WERI-Rb-1 (cell line): ENCODE measurements around the gene TRPV4.

Experiments used
- DNase-seq: peaks from one replicate; pipeline ENCODE4 v3.0.0-alpha.2; 2020
- H3K27ac ChIP-seq: fragments of 250-450 bp; sonication (Bioruptor Pico); 2 replicates; pipeline ENCODE4 v1.5.1; 2020; ENCODE audit warnings: mild to moderate bottlenecking, moderate library complexity
- H3K27me3 ChIP-seq: fragments of 250-450 bp; sonication (Bioruptor Pico); 2 replicates; pipeline ENCODE4 v1.5.1; 2021; ENCODE audit warnings: mild to moderate bottlenecking, low read depth, moderate library complexity; ENCODE audit not compliant: insufficient read depth, severe bottlenecking
- H3K36me3 ChIP-seq: fragments of 250-450 bp; sonication (Bioruptor Pico); 2 replicates; pipeline ENCODE4 v1.5.1; 2020; ENCODE audit warnings: mild to moderate bottlenecking, moderate library complexity
- H3K4me3 ChIP-seq: 2 replicates; pipeline ENCODE4 v1.5.1; 2011; ENCODE audit warnings: low read depth, mild to moderate bottlenecking, control low read depth, low read length
- H3K9me3 ChIP-seq: fragments of 250-450 bp; sonication (Bioruptor Pico); 2 replicates; pipeline ENCODE4 v1.5.1; 2021; ENCODE audit warnings: mild to moderate bottlenecking, moderate library complexity; ENCODE audit not compliant: severe bottlenecking
- TF ChIP-seq, protein P1 (sequence below): IDR thresholded peaks from 2 replicates; pipeline ENCODE4 v1.5.1; 2011; ENCODE audit warnings: low read depth, mild to moderate bottlenecking, control low read depth, inconsistent platforms, low read length

Gene TRPV4

DNA sequence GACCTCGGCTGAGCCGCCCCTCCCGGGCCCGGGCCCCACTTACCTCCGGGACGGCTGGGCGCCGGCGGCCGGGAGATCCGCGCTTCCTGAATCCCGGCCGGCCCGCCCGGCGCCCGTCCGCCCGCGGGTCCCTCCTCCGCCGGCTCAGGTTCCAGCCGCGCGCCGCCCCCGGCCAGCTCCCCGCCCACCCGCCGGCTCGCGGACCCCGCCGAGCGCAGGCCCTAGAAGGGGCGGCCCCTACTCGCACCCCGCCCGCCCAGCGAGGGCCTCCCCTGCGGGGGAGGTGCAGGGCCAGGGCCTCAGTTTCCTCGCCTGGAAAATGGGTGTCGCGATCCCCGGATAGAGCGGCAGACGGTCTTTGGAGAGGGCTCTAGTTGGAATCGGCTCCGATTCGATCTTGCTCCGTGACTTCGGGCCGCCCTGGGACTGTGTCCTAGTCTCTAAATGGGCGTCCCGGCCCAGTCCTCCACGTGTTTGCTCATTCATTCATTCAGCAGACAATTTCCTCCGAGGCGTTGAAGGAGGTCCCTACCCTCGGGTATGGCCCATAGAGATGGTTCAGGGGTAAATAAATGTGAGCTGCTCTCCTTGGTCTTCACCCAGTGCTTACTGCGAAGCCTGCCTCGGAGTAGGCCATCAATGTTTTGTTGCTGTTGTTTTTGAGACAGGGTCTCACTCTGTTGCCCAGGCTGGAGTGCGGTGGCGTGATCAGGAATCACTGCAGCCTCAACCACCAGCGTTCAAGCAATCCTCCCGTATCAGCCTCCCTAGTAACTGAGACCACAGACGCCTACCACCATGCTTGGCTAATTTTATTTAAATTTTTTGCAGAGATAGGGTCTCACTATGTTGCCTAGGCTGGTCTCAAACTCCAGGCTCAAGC, at the start of gene TRPV4:
Gene TRPV4 (minus strand): TSS at position 92 of the 883 bp plus-strand sequence. CDS start 18,602 bp downstream, outside the sequence.
- H3K27me3 ChIP-seq: no peaks in the 10 kb centered on the region
- no peak within 1 kb of the TSS for H3K27ac ChIP-seq
- no peak for DNase-seq
- TF ChIP-seq, protein P1, sequence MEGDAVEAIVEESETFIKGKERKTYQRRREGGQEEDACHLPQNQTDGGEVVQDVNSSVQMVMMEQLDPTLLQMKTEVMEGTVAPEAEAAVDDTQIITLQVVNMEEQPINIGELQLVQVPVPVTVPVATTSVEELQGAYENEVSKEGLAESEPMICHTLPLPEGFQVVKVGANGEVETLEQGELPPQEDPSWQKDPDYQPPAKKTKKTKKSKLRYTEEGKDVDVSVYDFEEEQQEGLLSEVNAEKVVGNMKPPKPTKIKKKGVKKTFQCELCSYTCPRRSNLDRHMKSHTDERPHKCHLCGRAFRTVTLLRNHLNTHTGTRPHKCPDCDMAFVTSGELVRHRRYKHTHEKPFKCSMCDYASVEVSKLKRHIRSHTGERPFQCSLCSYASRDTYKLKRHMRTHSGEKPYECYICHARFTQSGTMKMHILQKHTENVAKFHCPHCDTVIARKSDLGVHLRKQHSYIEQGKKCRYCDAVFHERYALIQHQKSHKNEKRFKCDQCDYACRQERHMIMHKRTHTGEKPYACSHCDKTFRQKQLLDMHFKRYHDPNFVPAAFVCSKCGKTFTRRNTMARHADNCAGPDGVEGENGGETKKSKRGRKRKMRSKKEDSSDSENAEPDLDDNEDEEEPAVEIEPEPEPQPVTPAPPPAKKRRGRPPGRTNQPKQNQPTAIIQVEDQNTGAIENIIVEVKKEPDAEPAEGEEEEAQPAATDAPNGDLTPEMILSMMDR: no peak
- H3K36me3 ChIP-seq: no peaks in the 10 kb centered on the region
- H3K9me3 ChIP-seq: no peaks in the 10 kb centered on the region
- no peak within 1 kb of the TSS for H3K4me3 ChIP-seq

DNA sequence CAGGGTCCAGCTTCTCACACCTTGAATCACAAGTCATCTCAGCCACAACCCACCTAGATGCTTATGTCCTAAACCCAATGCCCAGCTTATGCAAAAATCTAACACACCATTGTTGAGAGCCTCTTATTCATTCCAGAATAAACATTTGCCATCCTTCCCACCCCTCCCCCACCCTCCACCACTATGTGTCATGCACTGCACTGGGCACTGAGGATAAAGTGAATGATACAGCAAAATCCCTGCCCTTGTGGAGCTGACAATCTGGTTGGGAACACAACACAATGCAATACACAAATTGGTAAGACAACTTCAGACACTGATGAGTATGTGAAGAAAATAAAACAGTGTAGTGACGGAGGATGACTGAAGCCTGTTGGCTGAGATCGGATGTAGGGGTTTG, 48.6 kb upstream of the TRPV4 start:
- TF ChIP-seq, protein P1: no peak
- no peak for DNase-seq
- H3K27ac ChIP-seq: no peak overlapping the region
- no peaks in the 10 kb centered on the region for H3K27me3 ChIP-seq
- H3K9me3 ChIP-seq: no peaks in the 10 kb centered on the region
- H3K4me3 ChIP-seq: no peak overlapping the region
- H3K36me3 ChIP-seq: no peaks in the 10 kb centered on the region

DNA sequence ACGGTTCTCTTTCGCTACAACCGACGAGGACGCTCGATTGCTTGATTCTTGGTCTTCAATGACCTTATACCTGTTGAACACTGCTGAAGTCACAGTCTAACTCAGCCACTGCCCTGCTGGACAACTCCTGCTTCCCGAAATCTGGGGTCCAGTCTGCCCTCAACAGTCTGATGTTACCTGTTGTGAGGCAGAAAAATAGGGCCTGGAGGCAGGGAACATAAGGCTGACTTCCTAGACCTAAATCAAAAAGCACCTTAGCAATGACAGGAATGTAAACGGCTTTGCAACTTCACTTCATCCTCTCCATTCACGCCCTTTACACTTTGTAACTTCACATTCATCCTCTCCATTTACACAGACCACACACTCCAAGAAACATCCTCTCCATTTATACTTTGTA, 47.7 kb upstream of the TRPV4 start:
- TF ChIP-seq, protein P1: no peak
- peak overlapping the region; percentile 56 for H3K4me3 ChIP-seq
- no peaks in the 10 kb centered on the region for H3K27me3 ChIP-seq
- H3K36me3 ChIP-seq: no peaks in the 10 kb centered on the region
- H3K9me3 ChIP-seq: no peaks in the 10 kb centered on the region
- no peak for DNase-seq
- H3K27ac ChIP-seq: no peak overlapping the region; the same call in 1 of the 2 replicates

DNA sequence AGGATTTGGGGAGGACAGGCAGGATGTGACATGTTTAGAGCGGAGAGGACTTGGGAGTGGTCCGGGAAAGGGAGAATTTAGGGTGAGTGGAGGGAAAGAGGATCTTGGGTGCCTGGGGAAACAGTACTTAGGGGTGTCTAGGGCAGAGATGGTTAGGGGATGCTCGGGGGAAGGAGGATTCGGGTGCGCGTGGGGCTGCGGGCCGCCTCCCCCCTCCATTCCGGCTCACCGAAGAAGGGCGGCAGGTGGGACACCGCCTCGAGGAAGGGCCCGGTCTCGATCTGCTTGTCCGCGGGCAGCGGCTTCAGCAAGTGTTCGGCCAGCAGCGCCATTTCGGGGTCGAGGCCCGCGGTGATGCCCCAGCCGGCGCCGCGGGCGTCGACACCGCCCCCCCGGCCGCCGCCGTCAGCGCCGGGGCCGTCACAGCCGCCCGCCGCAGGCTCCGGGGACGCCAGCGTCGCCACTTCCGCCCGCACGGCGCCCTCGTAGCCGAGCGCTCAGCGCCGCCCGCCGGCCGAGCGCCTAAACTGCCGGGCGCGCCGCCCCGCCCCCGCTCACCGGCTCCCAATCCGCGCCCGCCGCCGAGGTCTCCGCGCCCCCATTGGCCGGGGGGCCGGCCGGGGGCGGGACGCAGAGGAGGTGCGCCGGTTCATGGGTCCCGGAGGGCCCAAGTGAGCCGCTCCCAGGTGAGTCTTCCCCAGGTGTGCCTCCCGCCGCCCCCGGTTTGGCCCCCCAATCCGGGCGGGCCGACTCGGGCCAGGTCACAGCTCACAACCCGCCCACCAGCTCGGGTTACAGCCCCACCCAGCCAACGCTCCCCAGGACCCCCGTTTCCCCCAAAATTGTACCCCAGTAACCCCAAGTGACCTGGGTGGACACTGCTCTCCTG, 47.1 kb upstream of the TRPV4 start, which contains the start of gene GLTP:
Gene GLTP (minus strand): TSS at position 499 of the 889 bp plus-strand sequence. CDS start 167 bp downstream, at position 332.
- Histone ChIP-seq H3K27me3 (no peaks in the 10 kb centered on the region), H3K27ac (peak within 1 kb of the TSS; percentile 46; the same call in 1 of the 2 replicates)
- peak; percentile 81 for DNase-seq

DNA sequence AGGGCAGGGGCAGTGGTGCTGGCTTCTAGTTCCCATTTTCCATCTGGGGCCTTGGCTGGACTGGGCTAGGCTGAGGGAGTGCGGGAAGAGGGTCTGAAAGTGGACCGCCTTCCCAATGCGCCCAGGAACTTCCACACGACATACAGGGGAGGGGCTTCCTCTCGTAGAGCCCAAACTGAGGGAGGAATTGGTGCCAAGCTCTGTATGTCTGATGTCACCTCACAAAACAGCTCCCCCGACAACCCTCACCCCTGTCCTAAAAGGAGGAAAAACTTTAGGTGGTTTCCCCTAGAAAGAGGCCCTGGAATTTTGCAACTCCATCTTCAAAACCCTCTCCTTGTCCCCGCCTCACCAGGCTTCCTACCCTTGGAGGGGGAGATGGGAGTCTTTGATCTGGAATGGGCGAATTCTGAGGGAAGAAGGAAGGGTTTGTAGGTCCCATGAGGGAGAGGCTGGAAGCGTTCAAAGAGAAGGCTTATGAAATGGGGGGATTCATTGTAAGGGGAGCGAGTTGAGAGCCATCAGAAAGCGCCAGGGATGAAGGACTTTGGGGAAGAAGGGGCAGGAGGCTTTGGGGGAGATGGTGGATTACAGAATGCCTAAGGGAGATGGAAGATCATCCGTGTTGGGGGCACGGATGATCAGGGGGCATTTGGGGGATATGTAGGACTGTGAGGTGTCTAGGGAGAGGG, 46.3 kb upstream of the TRPV4 start:
- H3K9me3 ChIP-seq: no peaks in the 10 kb centered on the region
- H3K4me3 ChIP-seq: peak overlapping the region; percentile 79
- no peaks in the 10 kb centered on the region for H3K36me3 ChIP-seq
- H3K27ac ChIP-seq: no peak overlapping the region
- no peaks in the 10 kb centered on the region for H3K27me3 ChIP-seq
- no peak for DNase-seq
- TF ChIP-seq, protein P1: no peak

More for the DNA sequence above, 47.1 kb upstream of the TRPV4 start, which contains the start of gene GLTP:
- Histone ChIP-seq H3K36me3 (no peaks in the 10 kb centered on the region), H3K4me3 (peak within 1 kb of the TSS; percentile 79), H3K9me3 (no peaks in the 10 kb centered on the region)
- TF ChIP-seq, protein P1: peak; percentile 64; the same call in 1 of the 2 replicates
